Measurements from ENCODE around the gene NAV1.
"Not testable (repeated sequence)": the region's sequence is repeated elsewhere in the genome, so short reads cannot be mapped to it uniquely, and the experiment has no call there.

The NAV1 gene

DNA sequence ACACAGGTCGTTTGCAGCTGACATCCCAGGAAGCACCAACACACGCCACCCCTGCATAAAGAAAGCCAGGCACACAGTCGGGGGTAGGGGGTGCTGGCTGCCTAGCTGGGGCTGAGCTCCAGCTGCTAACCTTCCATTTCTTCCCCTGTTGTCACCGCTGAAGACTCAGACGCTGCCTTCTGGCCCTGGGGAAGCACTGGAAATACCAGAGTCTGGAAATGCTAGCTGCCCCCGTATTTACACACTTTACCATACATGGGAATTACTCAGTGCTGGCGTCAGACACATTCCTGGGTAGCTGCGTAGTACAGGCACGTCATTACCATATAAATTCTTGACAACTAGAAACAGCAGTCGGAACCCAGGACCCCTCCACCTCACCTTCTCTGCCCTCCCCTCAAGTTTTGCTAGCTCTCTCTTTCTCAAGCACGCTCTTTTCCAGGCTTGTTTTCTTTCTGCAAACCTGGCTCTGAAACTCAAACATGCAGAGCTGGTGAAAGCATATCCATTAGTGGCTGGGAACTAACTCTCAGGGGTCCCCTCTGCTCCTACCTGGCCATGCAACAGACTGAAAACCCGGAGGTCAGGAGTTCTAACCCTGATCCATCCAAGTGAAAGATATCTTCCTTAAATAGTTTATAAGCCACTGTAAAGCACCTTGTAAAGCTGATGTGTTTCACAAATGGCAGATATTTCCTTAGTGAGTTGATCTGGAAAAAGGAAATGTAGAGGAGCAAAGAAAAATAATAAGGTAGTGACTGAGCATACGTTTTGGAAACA is 35.3 kb upstream of the NAV1 start:
- peak; percentile 99 for DNase-seq

DNA sequence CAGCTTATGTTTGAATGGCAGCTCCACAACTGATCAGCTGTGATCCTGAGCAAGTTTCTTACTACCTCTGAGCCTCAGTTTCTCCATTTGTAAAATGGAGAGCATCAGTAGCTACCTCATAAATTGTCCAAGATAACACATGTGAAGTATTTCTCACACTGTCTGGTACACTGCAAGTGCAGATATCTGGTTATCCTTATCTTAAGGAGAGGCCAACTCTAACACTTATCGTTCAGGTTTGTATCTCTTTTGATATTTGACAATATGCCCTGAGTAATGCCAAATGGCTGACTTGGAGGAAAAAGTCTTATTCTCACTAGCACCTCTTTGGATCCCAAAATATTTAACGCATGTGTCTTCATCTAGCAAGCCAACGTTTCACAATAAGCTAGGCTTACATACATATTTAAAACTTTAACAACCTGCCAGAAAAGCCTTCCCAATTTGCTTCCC is 34.7 kb upstream of the NAV1 start:
- no peak for DNase-seq

DNA sequence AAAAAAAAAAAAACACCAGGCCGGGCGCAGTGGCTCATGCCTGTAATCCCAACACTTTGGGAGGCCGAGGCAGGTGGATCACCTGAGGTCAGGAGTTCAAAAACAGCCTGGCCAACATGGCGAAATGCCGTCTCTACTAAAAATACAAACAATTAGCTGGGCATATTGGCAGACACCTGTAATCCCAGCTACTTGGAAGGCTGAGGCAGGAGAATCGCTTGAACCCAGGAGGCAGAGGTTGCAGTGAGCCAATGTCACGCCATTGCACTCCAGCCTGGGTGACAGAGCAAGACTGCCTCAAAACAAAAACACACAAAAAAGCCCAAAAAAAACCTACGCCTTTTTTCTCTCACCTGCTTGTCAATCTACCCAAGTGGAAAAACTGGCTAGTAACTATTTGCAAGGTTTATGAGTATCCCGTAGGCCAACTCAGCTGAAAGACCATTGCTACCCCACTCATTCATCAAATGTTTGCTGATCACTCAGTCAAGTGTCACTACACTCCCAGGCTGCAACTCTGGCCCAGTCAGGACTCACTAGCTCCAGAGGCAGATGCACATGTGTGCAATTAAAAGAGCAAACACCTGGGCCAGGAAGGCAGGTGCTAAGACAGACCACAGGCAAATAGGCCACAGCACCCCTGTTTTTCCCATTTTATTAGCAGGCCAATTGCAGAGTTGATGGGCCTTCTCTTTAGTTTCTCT is 34.0 kb upstream of the NAV1 start:
- DNase-seq, result no peak

DNA sequence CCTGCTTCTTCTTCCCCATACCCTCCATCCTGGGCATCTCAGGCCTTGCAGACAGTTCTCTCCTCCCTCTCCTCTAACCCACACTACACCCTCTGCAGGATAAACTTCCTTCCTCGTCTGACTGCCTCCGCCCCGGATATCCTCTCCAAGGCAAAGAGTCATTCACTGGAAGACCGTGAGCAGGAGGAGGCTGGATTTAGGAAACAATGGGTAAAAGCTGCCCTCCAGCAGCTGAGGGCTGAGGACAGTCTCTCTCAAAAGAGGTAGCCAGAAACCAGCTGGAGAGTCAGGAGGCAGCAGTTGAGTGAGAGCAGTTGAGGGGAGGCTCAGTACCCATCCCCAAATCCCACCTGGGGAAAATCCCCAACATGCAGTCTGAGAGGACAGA is 33.4 kb upstream of the NAV1 start:
- peak; percentile 71 for DNase-seq

DNA sequence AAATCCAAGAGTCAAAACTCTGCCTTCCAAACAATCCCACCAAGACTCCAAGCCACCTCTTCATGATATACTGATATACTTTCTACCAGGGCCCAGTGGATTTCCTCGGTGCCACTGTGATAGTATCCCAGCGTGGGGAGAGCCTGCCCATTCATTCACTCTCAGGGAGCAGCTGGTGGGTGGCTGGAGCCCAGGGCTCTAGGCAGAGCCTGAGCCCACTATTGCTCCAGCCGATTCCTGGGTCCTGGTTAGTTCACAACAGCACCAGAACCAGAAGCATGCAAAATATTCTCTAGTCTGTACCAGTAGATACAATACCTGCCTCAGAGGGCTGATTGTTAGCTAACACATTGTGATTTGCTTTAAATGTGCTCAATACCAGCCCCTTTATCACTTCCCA is 32.8 kb upstream of the NAV1 start:
- DNase-seq, result no peak

DNA sequence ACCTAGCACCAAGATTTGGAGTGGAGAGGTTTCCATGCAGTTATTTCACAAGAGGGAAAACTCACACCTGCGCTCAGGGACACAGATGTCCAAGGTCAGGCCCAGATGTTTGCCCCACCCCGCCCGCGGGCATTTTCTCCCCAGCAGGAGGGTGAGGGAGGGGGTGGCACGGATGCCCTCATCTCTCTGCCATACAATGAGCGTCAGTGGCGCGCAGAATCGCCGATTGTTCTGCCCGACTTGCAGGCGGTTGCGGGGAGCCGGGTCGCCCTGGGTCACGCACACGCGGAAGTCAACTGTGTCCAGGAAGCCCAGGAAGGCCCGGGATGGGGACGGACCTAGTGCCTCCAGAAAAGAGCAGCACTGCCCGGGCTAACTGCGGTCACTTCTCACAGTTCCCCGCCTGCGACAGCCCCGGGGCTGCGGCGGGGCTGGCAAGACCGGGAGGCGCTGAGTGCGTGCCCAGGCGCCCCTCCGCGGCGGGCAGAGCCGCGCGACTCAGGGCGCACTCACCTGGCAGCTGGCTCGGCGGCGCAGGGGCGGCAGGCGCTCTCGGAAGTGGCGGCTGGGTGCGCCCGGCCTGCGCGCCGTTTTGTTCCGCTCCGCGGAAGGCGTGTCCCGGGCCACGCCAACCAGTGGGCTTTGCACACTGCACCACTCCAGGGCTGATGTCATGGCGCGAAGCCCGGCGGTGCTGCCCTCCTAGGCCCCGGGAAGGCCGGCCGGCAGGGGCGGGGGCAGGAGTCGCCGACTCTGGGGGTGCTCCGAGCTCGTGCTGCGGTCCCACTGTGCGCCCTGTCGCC is 32.2 kb upstream of the NAV1 start, which contains the start of gene CSRP1:
TSS of gene CSRP1 (minus strand) at position 567 of the 803 bp plus-strand sequence. CDS start 10,820 bp downstream, outside the sequence.
- peak; percentile 88 for DNase-seq

DNA sequence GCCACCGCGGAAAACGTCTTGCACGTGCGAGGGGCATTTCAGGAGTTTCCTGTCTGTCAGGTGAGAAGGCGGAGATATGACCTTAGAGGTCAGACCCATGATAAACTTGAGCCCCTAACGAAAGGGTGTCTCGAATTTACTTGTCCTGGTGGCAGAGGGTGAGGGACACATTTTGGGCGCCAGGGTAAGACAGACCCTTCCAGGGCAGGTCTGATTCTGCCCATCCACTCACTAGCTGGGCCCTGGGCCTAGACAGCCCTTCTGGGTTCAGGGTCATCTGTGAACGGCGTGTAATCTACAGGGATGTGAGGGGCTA is 31.6 kb upstream of the NAV1 start:
- no peak for DNase-seq

DNA sequence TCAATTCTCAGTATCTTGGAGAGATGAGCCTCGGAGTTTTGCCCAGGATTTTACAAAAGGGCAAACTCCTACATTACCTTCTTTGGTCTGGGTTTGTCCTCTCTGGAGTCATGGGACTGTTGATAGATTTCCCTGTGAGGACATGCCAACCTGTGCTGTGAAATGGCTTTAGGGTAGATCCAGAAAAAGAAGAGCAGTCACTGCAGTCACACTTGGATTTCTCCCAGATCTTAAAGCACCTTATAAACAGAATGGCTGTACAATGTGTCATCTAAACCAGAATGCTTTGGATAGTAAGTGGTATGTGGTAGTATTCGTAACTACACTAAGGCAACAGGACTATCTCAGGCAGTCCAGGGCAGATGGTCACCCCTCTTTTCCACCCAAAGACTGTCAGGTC is 30.1 kb upstream of the NAV1 start:
- peak; percentile 64 for DNase-seq

DNA sequence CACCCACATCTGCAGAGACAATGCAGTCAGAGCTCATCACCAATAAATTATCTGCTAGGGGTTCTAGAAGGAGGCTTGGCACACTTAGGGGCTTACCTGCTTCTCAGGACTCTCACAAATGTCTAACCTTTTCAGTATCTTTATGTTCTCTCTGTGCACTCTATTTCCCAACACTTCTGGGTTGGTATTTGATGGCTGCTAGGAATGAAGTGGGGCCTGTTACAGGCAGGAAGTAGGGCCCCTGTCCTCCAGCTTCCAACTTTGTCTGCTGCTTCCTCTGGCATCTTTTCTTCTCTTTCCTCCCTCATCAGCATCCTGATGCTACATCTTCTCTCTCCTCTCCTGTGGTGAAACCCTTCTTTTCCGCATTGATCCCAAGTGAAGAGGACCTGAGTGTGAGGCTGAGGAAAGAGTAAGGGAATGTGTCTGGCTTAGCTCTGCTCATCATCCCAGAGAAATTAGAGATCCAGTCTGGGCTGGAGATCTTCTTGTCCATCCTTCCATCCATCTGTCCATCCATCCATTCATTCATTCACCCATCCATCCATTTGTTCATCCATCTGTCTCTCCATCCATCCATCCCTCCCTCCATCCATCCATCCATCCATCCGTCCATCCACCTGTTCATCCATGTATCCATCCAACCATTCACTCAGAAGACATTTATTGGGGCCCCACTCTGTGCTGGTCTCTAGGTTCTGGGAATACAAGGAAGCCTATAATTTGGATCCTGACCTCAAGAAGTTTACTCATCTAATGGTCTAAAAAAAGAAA is 29.1 kb upstream of the NAV1 start:
- DNase-seq, result no peak

DNA sequence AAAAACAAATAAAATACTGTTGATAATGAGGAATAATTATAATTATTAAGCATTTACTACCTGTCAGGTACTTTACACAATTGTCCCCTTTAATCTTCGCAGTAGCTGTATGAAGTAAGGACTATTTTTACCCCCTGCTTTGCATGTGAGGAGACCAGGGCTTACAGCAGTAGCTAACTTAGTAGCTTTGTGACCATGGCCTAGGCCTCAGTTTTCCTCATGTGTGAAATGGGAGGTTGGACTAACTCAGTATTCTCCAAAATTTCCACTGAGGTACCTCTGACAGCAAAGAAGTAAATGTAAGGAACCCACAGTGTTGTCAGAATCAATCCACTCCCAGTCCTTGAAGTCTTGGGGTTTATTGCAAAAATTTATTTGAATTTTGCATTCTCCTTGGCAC is 28.2 kb upstream of the NAV1 start:
- no peak for DNase-seq

DNA sequence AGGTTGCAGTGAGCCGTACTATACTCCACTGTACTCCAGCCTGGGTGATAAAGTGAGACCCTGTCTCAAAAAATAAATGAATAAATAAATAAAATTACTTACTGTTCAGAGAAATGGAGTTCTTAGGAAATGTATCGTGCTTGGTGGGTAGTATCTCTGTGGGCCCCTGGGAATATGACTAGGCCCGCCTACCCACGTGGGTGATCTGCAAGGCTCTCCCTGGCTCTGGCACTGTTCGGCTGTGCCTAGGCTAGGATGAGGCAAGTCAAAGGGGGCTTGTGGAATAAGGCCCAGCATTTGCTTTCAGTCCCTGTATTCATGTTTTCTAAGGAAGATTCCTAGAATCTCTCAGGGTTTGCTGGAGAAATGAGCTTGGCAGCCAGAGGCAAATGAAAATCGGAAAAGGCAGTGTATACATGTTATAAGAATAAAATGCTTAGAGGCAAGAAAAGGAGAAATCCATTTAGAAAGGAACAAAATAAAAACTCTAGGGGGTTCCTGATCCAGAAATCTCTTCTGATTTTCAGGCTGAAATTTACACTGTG is 27.5 kb upstream of the NAV1 start:
- DNase-seq, result no peak

DNA sequence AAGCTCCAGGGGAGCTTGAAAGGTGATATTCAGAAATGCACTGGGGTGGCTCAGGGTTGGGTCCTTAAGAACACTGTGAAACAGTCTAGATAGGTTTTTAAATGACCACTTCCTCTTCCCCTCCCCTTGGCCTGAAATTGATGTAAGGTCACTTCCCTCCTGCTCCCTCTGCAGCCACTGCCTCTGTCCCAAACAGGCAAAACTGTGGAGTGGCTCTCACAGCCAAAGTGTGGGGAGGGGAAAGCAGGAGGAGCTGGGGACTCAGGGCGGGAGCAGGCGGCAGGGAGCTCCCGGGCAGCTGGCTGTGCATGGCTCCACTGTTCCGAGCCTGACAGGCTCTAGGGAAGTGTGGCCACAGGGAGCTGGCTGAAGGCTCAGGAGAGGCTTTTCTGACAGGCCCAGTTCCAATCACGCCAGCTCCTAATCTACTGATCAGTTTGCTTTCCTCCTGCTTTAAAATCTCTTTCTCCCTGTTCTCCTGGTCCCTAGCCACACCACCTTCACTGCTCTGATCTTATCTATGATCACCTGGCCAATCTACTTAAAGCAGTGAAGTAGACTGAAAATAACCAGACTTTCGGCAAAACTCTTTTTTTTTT is 26.9 kb upstream of the NAV1 start:
- no peak for DNase-seq

DNA sequence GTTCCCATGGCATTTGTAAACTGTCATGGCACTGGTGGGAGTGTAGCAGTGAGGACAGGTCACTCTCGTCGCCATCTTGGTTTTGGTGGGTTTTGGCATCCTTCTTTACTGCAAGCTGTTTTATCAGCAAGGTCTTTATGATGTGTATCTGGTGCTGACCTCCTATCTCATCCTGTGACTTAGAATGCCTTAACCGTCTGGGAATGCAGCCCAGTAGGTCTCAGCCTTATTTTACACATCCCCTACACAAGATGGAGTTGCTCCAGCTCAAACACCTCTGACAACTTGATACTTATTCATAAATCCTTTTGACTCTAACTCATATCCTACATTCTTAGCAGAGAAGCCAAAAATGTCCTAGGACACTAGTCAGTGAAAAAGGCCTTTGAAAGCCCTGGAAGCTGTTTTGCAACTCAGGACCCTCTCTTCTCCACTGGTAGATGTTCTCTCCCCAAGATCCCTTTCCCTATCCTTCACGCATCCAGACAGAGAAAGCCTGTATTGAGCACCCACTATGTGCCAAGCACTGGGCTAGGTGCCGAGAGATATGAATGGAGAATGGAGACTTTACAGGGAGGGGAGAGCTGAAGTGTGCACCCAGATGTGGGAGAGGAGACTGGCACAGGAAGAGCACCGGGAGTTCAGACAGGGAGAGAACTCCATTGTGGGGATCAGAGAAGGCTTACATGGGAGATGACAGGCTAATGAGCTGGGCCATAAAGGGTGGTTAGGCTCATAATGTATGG is 25.3 kb upstream of the NAV1 start:
- DNase-seq, result peak; percentile 54

DNA sequence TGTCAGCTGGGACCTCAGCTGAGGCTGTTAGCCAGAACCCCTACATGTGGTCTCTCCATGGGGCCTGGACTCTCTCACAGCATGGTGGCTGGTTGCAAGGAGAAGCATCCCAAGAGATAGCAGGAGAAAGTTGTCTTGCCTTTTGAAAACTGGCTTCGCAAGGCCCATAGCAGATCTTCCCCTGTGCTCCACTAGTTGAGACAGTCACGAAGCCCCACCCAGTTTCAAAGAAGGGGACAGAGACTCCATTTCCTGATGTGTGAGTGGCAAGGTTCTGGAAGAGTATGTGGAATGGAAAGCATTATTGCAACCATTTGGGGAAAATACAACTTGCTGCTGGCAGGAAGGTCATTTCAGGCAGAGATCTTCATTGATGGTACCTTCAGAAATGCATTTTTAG is 24.5 kb upstream of the NAV1 start:
- no peak for DNase-seq

DNA sequence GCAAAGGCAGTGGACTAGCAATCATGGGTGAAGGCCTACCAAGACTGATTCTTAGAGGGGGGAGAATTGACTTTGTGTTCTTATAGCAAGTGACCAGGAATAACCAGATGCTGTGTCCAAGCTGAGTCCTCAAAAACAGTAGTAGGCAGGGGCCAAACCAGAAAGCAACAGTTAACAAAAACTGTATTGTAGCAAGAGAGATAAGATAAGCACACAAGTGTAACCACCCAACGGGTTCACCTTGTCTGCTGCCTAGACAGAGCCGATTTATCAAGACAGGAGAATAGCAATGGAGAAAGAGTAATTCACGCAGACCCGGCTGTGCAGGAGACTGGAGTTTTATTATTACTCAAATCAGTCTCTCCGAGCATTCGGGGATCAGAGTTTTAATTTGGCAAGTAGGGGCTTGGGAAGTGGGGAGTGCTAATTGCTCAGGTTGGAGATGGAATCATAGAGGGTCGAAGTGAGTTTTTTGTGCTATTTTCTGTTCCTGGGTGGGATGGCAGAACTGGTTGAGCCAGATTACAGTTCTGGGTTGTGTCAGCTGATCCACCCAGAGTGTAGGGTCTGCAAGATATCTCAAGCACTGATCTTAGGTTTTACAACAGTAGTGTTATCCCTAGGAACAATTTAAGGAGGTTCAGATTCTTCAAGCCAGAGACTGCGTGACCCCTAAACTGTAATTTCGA is 23.7 kb upstream of the NAV1 start:
- no peak for DNase-seq

DNA sequence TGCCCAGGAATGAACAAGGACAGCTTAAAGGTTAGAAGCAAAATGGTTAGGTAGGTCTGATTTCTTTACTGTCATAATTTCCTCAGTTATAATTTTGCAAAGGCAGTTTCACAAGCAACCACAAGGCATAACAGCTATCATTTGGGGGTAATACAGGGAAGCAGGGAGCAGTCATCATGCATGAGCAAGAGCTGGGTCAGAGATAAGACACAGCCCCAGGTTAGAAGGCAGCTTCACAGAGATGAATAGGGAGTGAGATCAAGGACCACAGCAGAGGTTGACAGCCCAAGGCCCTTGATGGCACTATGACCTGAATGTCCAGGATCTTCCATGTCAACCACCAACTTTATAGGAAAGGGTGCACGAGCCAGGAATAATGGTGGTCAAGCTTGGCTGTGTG is 23.0 kb upstream of the NAV1 start:
- DNase-seq, result no peak

DNA sequence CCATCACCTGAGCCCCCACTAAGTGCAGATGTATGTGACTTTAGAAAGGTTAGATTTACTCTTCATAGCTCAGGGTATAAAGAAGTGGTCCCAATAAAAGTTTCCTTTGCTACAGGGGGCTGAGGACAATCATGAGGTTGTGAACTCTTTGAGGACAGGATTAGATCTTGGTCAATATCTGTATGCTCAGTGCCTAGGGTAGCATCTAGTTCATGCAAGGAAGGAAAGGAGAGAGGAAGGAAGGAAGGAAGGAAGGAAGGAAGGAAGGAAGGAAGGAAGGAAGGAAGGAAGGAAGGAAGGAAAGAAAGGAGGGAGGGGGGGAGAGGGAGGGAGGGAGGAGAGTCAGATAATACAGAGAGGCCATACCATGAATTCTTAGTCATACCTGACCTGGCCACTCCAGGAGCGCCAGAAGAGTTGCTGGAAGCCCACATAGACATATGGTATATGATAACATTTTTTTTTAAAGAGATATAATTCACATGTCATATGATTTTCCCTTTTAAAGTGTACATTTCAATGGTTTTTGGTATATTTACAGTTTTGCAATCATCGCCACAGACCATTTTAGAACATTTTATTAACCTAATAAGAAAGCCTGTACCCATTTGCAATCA is 22.3 kb upstream of the NAV1 start:
- no peak for DNase-seq

DNA sequence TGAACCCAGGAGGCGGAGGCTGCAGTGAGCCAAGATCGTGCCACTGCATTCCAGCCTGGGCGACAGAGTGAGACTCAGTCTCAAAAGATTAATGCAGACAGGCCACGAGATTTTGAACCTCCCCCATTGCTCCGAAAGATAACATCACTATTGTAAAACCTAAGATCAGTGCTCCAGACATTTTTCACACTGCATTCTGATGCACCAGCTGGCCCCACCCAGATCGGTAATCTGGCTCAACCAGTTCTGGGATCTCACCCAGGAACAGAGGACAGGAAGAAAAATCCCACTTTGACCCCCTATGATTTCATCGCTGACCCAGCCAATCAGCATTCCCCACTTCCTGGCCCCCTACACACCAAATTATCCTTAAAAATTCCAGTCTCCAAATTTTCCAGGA is 21.3 kb upstream of the NAV1 start:
- no peak for DNase-seq

DNA sequence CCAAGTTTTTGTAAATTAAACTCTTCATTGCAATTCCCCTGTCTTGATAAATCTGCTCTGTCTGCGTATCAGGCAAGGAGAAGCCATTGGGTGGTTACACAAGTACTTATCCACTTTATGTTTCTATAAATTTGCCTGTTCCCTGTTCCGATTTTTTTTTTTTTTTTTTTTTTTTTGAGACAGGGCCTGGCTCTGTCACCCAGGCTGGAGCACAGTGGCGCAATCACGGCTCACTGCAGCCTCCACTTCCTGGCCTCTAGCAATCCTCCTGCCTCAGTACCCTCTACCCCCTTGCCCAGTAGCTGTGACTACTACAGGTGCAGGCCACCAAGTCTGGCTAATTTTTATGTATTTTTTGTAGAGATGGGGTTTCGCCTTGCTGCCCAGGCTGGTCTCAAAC is 20.9 kb upstream of the NAV1 start:
- no peak for DNase-seq

DNA sequence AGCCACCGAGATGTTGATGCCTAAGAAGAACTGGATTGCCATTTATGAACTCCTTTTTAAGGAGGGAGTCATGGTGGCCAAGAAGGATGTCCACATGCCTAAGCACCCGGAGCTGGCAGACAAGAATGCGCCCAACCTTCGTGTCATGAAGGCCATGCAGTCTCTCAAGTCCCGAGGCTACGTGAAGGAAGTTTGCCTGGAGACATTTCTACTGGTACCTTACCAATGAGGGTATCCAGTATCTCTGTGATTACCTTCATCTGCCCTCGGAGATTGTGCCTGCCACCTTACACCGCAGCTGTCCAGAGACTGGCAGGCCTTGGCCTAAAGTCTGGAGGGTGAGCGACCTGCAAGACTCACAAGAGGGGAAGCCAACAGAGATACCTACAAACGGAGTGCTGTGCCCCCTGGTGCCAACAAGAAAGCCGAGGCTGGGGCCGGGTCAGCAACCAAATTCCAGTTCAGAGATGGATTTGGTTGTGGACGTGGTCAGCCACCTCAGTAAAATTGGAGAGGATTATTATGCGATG is 18.8 kb upstream of the NAV1 start:
- DNase-seq, result not testable (repeated sequence)

Data from fibroblast of upper back skin (primary cell).